Loucy (cell line): ENCODE results near the gene ARFGEF3.

Experiments
- H2AFZ ChIP-seq: fragments of 200-600 bp; sonication (generic); 2 replicates; pipeline ENCODE4 v1.6.0; 2016; ENCODE audit warnings: antibody characterized with exemption, mild to moderate bottlenecking, low read length, moderate library complexity
- H3F3A ChIP-seq: fragments of 200-600 bp; 2 replicates; pipeline ENCODE4 v1.6.0; 2016; ENCODE audit warnings: antibody characterized with exemption, low read depth, mild to moderate bottlenecking
- H3K27me3 ChIP-seq: fragments of 200-600 bp; sonication (generic); 2 replicates; pipeline ENCODE4 v1.6.1; 2014; ENCODE audit warnings: low read length, mild to moderate bottlenecking; ENCODE audit not compliant: insufficient read depth, poor library complexity, severe bottlenecking
- H3K36me3 ChIP-seq: fragments of 200-600 bp; sonication (generic); 2 replicates; pipeline ENCODE4 v1.6.1; 2016; ENCODE audit warnings: low read length; ENCODE audit not compliant: insufficient read depth
- H3K4me1 ChIP-seq: fragments of 200-600 bp; sonication (generic); 2 replicates; pipeline ENCODE4 v1.5.1; 2014; ENCODE audit warnings: low read length, mild to moderate bottlenecking; ENCODE audit not compliant: insufficient read depth, poor library complexity, severe bottlenecking
- H3K4me2 ChIP-seq: fragments of 200-600 bp; sonication (generic); 2 replicates; pipeline ENCODE4 v1.6.0; 2014; ENCODE audit warnings: antibody characterized with exemption, low read length, low read depth, mild to moderate bottlenecking; ENCODE audit not compliant: poor library complexity, severe bottlenecking
- H3K4me3 ChIP-seq: fragments of 200-600 bp; sonication (generic); 2 replicates; pipeline ENCODE4 v1.5.1; 2014; ENCODE audit warnings: low read length, mild to moderate bottlenecking, mixed read lengths; ENCODE audit not compliant: poor library complexity, severe bottlenecking
- H3K79me2 ChIP-seq: fragments of 200-600 bp; sonication (generic); 2 replicates; pipeline ENCODE4 v1.6.1; 2014; ENCODE audit warnings: low read length; ENCODE audit not compliant: insufficient read depth
- H3K9ac ChIP-seq: fragments of 200-600 bp; sonication (generic); 2 replicates; pipeline ENCODE4 v1.6.0; 2014; ENCODE audit warnings: mild to moderate bottlenecking, low read depth, low read length, moderate library complexity; ENCODE audit not compliant: poor library complexity, severe bottlenecking
- H3K9me2 ChIP-seq: fragments of 200-600 bp; sonication (generic); replicated peaks from 2 replicates; pipeline ENCODE4 v1.6.1; 2016; ENCODE audit warnings: low read depth, low read length, mixed read lengths
- H3K9me3 ChIP-seq: fragments of 200-600 bp; sonication (generic); 2 replicates; pipeline ENCODE4 v1.6.1; 2014; ENCODE audit warnings: mild to moderate bottlenecking, antibody characterized with exemption, low read length, low read depth; ENCODE audit not compliant: insufficient read depth
- H4K20me1 ChIP-seq: fragments of 200-600 bp; sonication (generic); 2 replicates; pipeline ENCODE4 v1.6.0; 2014; ENCODE audit warnings: antibody characterized with exemption, low read length, mild to moderate bottlenecking; ENCODE audit not compliant: insufficient read depth, poor library complexity, severe bottlenecking
- EZH2phosphoT487 ChIP-seq: fragments of 200-600 bp; IDR thresholded peaks from 2 replicates; pipeline ENCODE4 v1.6.1; 2018; ENCODE audit warnings: antibody characterized with exemption, mild to moderate bottlenecking, moderate library complexity, borderline replicate concordance
- TF ChIP-seq, protein P1 (sequence below): fragments of 200-600 bp; sonication (generic); conservative IDR thresholded peaks from 2 replicates; pipeline ENCODE4 v1.5.1; 2014; ENCODE audit warnings: mild to moderate bottlenecking, antibody characterized with exemption, low read length

Gene ARFGEF3

DNA sequence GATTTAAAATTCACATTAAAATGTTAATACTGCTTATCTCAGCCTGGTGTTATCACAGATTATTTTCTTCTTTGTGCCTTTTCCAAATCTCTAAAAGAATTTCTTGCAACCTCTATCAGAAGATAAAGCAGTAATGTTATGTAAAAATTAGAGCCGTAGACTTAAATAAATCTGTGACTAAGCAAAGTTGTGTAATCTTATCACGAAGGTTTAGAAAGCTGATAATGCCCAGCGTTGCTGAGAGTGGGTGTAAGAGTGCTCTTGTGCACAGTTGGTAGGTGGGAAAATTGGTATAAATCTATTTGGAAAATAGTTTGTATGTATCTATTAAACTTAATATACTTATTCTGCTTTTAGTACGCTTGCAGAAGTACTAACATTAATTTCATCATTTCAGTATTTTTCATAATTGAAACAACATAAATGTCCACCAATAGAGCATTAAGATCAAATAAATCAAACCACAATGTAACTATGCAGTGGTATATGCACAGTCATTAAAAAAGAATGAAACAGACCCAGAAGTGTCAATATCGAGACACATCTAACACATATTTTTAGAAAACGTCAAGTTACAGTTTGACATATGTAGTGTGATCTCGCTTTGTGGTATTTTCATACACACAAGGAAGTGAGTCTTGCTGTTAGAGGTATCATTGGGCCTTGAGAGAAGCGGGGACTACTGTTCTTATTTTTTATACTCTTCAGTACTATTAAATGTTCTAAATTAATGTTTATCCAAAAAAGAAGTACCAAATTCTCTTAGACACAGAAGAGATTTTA is 111.0 kb downstream of the ARFGEF3 start:
- 0 out of 2 replicates have a peak, but pooled peaks cover 3% of the 10 kb centered on the region for H3K9me2 ChIP-seq
- no peak overlapping the region for H3K4me2 ChIP-seq
- no peaks in the 10 kb centered on the region for H3K9me3 ChIP-seq
- no peaks in the 10 kb centered on the region for H3K36me3 ChIP-seq
- no peaks in the 10 kb centered on the region for H4K20me1 ChIP-seq
- H2AFZ ChIP-seq = no peak overlapping the region
- no peak overlapping the region for H3K4me3 ChIP-seq
- no peaks in the 10 kb centered on the region for H3K27me3 ChIP-seq
- TF ChIP-seq EZH2phosphoT487 = no peak
- TF ChIP-seq, protein P1, sequence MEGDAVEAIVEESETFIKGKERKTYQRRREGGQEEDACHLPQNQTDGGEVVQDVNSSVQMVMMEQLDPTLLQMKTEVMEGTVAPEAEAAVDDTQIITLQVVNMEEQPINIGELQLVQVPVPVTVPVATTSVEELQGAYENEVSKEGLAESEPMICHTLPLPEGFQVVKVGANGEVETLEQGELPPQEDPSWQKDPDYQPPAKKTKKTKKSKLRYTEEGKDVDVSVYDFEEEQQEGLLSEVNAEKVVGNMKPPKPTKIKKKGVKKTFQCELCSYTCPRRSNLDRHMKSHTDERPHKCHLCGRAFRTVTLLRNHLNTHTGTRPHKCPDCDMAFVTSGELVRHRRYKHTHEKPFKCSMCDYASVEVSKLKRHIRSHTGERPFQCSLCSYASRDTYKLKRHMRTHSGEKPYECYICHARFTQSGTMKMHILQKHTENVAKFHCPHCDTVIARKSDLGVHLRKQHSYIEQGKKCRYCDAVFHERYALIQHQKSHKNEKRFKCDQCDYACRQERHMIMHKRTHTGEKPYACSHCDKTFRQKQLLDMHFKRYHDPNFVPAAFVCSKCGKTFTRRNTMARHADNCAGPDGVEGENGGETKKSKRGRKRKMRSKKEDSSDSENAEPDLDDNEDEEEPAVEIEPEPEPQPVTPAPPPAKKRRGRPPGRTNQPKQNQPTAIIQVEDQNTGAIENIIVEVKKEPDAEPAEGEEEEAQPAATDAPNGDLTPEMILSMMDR = no peak
- no peaks in the 10 kb centered on the region for H3K79me2 ChIP-seq
- H3K4me1 ChIP-seq = no peaks in the 10 kb centered on the region
- no peaks in the 10 kb centered on the region for H3F3A ChIP-seq
- H3K9ac ChIP-seq = no peak overlapping the region

DNA sequence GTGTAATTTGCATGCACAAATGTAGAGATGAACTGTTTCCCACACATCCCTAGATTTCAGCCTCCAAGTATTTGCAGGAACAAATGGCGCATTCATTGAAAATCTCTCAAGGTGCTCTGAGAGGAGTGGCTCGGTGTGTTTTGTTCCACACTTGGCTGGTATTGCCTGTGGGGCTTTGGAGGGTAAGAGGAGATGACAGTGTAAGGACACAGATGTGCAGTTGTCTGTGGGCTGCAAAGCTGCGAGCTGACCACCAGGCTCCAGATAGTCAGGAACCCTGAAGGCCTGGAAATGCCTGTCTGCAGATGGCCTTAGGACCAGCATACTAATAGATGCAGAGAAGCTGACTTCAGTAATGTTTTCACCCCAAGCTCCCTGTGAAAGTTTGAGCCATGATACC is 114.2 kb downstream of the ARFGEF3 start:
- Histone ChIP-seq H3K4me2 (no peak overlapping the region), H3K9me3 (no peaks in the 10 kb centered on the region), H3K27me3 (no peaks in the 10 kb centered on the region), H3K9ac (no peak overlapping the region), H3K4me1 (no peaks in the 10 kb centered on the region), H3K9me2 (0 out of 2 replicates have a peak, but pooled peaks cover 3% of the 10 kb centered on the region), H3K36me3 (no peaks in the 10 kb centered on the region), H3K79me2 (no peaks in the 10 kb centered on the region), H3F3A (no peaks in the 10 kb centered on the region), H3K4me3 (no peak overlapping the region), H4K20me1 (no peaks in the 10 kb centered on the region), H2AFZ (no peak overlapping the region)
- no peak for TF ChIP-seq EZH2phosphoT487
- TF ChIP-seq, protein P1 = no peak

DNA sequence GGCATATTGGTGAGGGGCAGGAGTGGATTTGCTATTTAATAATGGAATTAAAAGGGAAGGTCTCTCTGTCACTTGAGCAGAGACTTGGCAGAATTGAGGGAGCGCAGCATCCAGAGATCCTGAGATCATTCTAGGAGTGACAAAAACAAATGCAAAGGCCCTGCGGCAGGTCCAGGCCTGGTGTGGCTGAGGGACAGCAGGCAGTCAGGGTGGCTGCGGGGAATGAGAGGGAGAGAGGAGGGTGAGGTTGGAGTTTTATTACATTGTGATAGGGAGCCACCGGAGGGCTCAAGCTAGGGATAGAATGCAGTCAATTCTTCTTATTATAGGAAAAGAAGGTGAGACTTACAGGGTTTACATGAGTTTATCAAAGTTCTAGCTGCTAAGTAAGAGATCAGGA is 116.1 kb downstream of the ARFGEF3 start:
- Histone ChIP-seq H3K27me3 (no peaks in the 10 kb centered on the region), H2AFZ (no peak overlapping the region), H4K20me1 (no peaks in the 10 kb centered on the region), H3K79me2 (no peaks in the 10 kb centered on the region), H3K4me1 (no peaks in the 10 kb centered on the region), H3K9me2 (no peaks in the 10 kb centered on the region), H3K4me3 (no peak overlapping the region), H3K9me3 (no peaks in the 10 kb centered on the region), H3K9ac (no peak overlapping the region), H3K4me2 (no peak overlapping the region), H3K36me3 (no peaks in the 10 kb centered on the region), H3F3A (no peaks in the 10 kb centered on the region)
- TF ChIP-seq EZH2phosphoT487 = no peak
- TF ChIP-seq, protein P1 = no peak
